Neuronal stem cell (in vitro differentiated cells): ENCODE measurements around the gene CYP19A1.

Experiments used
- DNase-seq: peaks from one replicate; pipeline ENCODE4 v3.0.0-alpha.2; 2013; ENCODE audit warnings: low spot score
- H2AFZ ChIP-seq: one replicate; pipeline ENCODE4 v1.6.1; 2013; ENCODE audit warnings: mild to moderate bottlenecking, low read length, inconsistent platforms
- H2AK5ac ChIP-seq: 2 replicates; pipeline ENCODE4 v1.6.1; 2013; ENCODE audit warnings: low read depth, mild to moderate bottlenecking, inconsistent platforms, low read length, moderate library complexity, mixed read lengths
- H2BK120ac ChIP-seq: 2 replicates; pipeline ENCODE4 v1.6.1; 2013; ENCODE audit warnings: low read depth, mild to moderate bottlenecking, inconsistent platforms, low read length, moderate library complexity, mixed read lengths
- H2BK12ac ChIP-seq: one replicate; pipeline ENCODE4 v1.6.1; 2013; ENCODE audit warnings: low read length, inconsistent platforms
- H2BK15ac ChIP-seq: 2 replicates; pipeline ENCODE4 v1.6.1; 2013; ENCODE audit warnings: mild to moderate bottlenecking, low read length, inconsistent platforms, mixed read lengths
- H2BK5ac ChIP-seq: one replicate; pipeline ENCODE4 v1.6.1; 2013; ENCODE audit warnings: inconsistent platforms, mild to moderate bottlenecking, low read length, moderate library complexity
- H3K14ac ChIP-seq: one replicate; pipeline ENCODE4 v1.6.1; 2013; ENCODE audit warnings: low read length, inconsistent platforms
- H3K18ac ChIP-seq: 2 replicates; pipeline ENCODE4 v1.6.1; 2013; ENCODE audit warnings: low read length, inconsistent platforms
- H3K23ac ChIP-seq: 2 replicates; pipeline ENCODE4 v1.6.1; 2013; ENCODE audit warnings: low read depth, mild to moderate bottlenecking, mixed read lengths, low read length, inconsistent platforms; ENCODE audit not compliant: poor library complexity
- H3K27ac ChIP-seq: replicated peaks from 3 replicates; pipeline ENCODE4 v1.5.1; 2013; ENCODE audit warnings: low read length, inconsistent platforms
- H3K27me3 ChIP-seq, 3 experiments: 2 replicates each; pipeline ENCODE4 v1.6.1; 2013; ENCODE audit warnings: low read length in 3 of 3, mild to moderate bottlenecking in 2 of 3, inconsistent platforms in 1 of 3, low read depth in 1 of 3, mixed read lengths in 1 of 3, moderate library complexity in 1 of 3; ENCODE audit not compliant: control insufficient read depth in 3 of 3, insufficient read depth in 3 of 3
- H3K36me3 ChIP-seq, 2 donors: replicated peaks in 1 of 2; 2 replicates each; pipeline ENCODE4 v1.6.1; 2013; ENCODE audit warnings: low read length in 2 of 2; ENCODE audit not compliant: control insufficient read depth in 2 of 2, insufficient read depth in 2 of 2
- H3K4ac ChIP-seq: 2 replicates; pipeline ENCODE4 v1.6.1; 2013; ENCODE audit warnings: inconsistent platforms, mild to moderate bottlenecking, low read length, moderate library complexity
- H3K4me1 ChIP-seq, 2 donors: 1 replicate in 1 of 2; 2 replicates in 1 of 2; pipeline ENCODE4 v1.6.1; 2013; ENCODE audit warnings: low read length in 2 of 2, low read depth in 1 of 2; ENCODE audit not compliant: control insufficient read depth in 2 of 2, insufficient read depth in 1 of 2
- H3K4me2 ChIP-seq: one replicate; pipeline ENCODE4 v1.6.1; 2013; ENCODE audit warnings: mild to moderate bottlenecking, low read length, inconsistent platforms; ENCODE audit not compliant: insufficient read depth, poor library complexity, severe bottlenecking
- H3K4me3 ChIP-seq, 2 donors: 2 replicates each; pipeline ENCODE4 v1.5.1; 2013; ENCODE audit warnings: low read length in 2 of 2, mild to moderate bottlenecking in 2 of 2, inconsistent platforms in 1 of 2, moderate library complexity in 1 of 2
- H3K79me1 ChIP-seq: one replicate; pipeline ENCODE4 v1.6.1; 2013; ENCODE audit warnings: low read depth, mild to moderate bottlenecking, inconsistent platforms, low read length, moderate library complexity
- H3K9ac ChIP-seq: one replicate; pipeline ENCODE4 v1.6.1; 2013; ENCODE audit warnings: mild to moderate bottlenecking, low read depth, low read length, inconsistent platforms; ENCODE audit not compliant: poor library complexity
- H3K9me3 ChIP-seq, 2 donors: replicated peaks in 1 of 2; 2 replicates each; pipeline versions ENCODE3 to v1.6.1; 2013; ENCODE audit warnings: low read length in 2 of 2, mild to moderate bottlenecking in 2 of 2, inconsistent platforms in 1 of 2, low read depth in 1 of 2, mixed read lengths in 1 of 2, moderate library complexity in 1 of 2; ENCODE audit not compliant: control insufficient read depth in 2 of 2, insufficient read depth in 1 of 2
- H4K8ac ChIP-seq: one replicate; pipeline ENCODE4 v1.6.1; 2013; ENCODE audit warnings: low read depth, mild to moderate bottlenecking, inconsistent platforms, low read length, moderate library complexity
- H4K91ac ChIP-seq: one replicate; pipeline ENCODE4 v1.6.1; 2013; ENCODE audit warnings: low read length, low read depth, mild to moderate bottlenecking, inconsistent platforms; ENCODE audit not compliant: poor library complexity
- WGBS, 2 donors: extraction: QIAGEN DNeasy Blood & Tissue Kit; methylation state at CpG; one replicate each; pipeline ENCODE4 v1.1.7; 2013; ENCODE audit warnings: missing lambda C conversion rate in 2 of 2, mixed read lengths in 1 of 2; ENCODE audit not compliant: insufficient read length in 2 of 2, insufficient replicate concordance in 1 of 2; ENCODE audit errors: extremely low coverage in 2 of 2; 5-methylcytosine and 5-hydroxymethylcytosine counted together

Gene CYP19A1

DNA sequence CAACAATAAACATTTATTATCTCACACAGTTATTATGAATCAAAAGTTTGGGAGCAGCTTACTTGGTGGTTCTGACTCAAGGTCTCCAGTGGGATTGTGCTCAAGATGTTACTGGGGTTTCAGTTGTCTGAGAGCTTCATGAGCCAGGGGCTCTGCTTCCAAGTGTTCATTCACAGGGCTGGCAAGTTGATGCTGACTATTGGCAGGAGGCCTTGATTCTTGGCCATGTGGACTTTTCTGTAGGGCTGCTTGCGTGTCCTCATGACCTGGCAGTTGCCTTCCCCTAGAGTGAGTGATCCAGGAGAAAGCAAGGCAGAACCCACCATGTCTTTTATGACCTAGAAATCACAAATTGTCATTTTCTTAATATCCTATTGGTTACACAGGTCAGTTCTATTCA, 156.5 kb downstream of the CYP19A1 start:
- H2BK5ac ChIP-seq: no peak overlapping the region
- H3K18ac ChIP-seq: no peak overlapping the region
- WGBS, 2 donors: no CpG with 5 or more reads among the region's 1 CpG
- H2BK12ac ChIP-seq: no peak overlapping the region
- H3K4me1 ChIP-seq: no peaks in the 10 kb centered on the region
- H3K27me3 ChIP-seq: peaks cover 0 to 2% (median 0%) of the 10 kb centered on the region in 3 experiments
- H2AFZ ChIP-seq: no peak overlapping the region
- H4K91ac ChIP-seq: no peak overlapping the region
- H2BK15ac ChIP-seq: no peak overlapping the region
- no peaks in the 10 kb centered on the region for H3K36me3 ChIP-seq
- no peak overlapping the region for H3K23ac ChIP-seq
- no peak overlapping the region for H3K4ac ChIP-seq
- no peaks in the 10 kb centered on the region for H3K79me1 ChIP-seq
- H3K14ac ChIP-seq: no peak overlapping the region
- no peak overlapping the region for H4K8ac ChIP-seq
- H2BK120ac ChIP-seq: no peak overlapping the region
- no peak overlapping the region for H3K4me3 ChIP-seq
- DNase-seq: no peak
- no peaks in the 10 kb centered on the region for H3K9me3 ChIP-seq
- H3K4me2 ChIP-seq: no peak overlapping the region
- no peak overlapping the region for H2AK5ac ChIP-seq
- H3K9ac ChIP-seq: no peak overlapping the region
- no peak overlapping the region for H3K27ac ChIP-seq

DNA sequence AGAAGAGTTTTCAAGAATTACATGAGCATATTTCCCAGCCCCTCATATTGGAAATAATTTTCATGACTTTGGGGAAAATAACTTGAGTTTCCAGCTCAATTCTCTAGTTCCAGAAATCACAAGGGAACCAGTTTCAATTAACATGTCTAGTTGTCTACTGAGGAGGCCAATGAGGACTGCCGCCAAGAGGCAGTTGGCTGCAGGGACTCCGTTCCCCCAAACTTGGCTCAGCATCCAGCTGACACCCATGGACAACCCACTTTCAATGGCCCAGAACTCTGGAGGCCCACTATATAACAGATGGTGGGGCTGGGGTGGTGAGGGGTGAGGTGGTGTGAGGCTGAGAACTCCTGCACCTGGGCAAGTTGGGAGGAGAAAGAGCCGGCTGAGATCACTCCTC, 157.2 kb downstream of the CYP19A1 start:
- Histone ChIP-seq H3K18ac (no peak overlapping the region), H4K8ac (no peak overlapping the region), H2BK12ac (no peak overlapping the region), H3K4me1 (no peaks in the 10 kb centered on the region), H2AFZ (no peak overlapping the region), H3K4me3 (no peak overlapping the region), H3K23ac (peak overlapping the region; percentile 17), H3K9ac (no peak overlapping the region), H3K4ac (no peak overlapping the region), H3K27me3 (peaks cover 0 to 2% (median 0%) of the 10 kb centered on the region in 3 experiments), H4K91ac (no peak overlapping the region), H2BK5ac (no peak overlapping the region), H3K4me2 (no peak overlapping the region), H3K27ac (no peak overlapping the region), H3K14ac (no peak overlapping the region), H3K9me3 (no peaks in the 10 kb centered on the region), H3K36me3 (no peaks in the 10 kb centered on the region), H2BK120ac (no peak overlapping the region), H3K79me1 (no peaks in the 10 kb centered on the region), H2BK15ac (no peak overlapping the region), H2AK5ac (no peak overlapping the region)
- no peak for DNase-seq
- no CpG with 5 or more reads among the region's 3 CpGs for WGBS, 2 donors

DNA sequence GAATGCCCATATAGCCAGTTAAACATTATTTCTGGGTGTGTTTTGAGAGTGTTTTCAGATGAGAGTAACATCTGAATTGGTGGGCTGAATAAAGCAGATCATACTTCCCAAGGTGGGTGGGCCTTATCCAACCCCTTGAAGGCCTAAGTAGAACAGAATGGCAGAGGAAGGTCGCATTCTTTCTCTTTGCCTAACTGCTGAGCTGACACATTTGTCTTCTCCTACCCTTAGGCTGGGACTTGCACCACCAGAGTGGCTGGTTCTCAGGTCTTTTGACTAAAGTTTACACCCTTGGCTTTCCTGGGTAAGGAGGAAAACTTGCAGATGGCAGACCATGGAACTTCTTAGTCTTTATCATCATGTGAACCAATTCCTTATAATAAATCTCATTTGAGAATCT, 157.9 kb downstream of the CYP19A1 start:
- Histone ChIP-seq H2BK5ac (no peak overlapping the region), H3K9me3 (no peaks in the 10 kb centered on the region), H3K18ac (no peak overlapping the region), H3K79me1 (no peaks in the 10 kb centered on the region), H3K23ac (no peak overlapping the region), H2AK5ac (no peak overlapping the region), H2BK12ac (no peak overlapping the region), H3K9ac (no peak overlapping the region), H2AFZ (no peak overlapping the region), H3K4me2 (no peak overlapping the region), H3K4me1 (no peaks in the 10 kb centered on the region), H2BK120ac (no peak overlapping the region), H3K4me3 (no peak overlapping the region), H3K27ac (no peak overlapping the region), H3K27me3 (peaks cover 0 to 2% (median 0%) of the 10 kb centered on the region in 3 experiments), H3K4ac (no peak overlapping the region), H3K14ac (no peak overlapping the region), H2BK15ac (no peak overlapping the region), H4K91ac (no peak overlapping the region), H4K8ac (no peak overlapping the region), H3K36me3 (no peaks in the 10 kb centered on the region)
- no CpG with 5 or more reads among the region's 1 CpG for WGBS, 2 donors
- DNase-seq: no peak

DNA sequence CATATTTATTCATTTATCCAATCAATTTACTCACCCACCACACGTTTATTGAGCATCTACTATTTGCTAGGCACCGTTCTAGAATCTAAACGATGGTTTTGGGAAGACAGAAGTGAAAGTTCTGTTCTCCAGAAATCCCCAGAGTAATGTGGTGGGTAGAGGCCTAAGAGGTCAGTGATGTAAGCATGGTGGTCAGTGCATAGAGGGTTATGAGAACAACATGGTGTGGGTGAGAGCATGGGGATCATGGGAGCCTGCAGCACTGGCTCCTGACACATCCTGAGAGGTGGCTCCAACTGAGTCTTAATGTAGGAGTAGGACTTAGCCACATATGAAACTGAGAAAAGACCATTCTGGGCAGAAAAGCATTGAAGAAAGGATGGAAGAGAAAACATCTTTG, 158.4 kb downstream of the CYP19A1 start:
- H3K4me1 ChIP-seq: no peaks in the 10 kb centered on the region
- H3K9me3 ChIP-seq: no peaks in the 10 kb centered on the region
- no peak overlapping the region for H3K4ac ChIP-seq
- no peak overlapping the region for H3K27ac ChIP-seq
- no peak overlapping the region for H2AFZ ChIP-seq
- no peak overlapping the region for H3K14ac ChIP-seq
- DNase-seq: no peak
- no peaks in the 10 kb centered on the region for H3K36me3 ChIP-seq
- H3K18ac ChIP-seq: no peak overlapping the region
- no peak overlapping the region for H4K8ac ChIP-seq
- no peak overlapping the region for H3K4me3 ChIP-seq
- H3K79me1 ChIP-seq: no peaks in the 10 kb centered on the region
- H3K23ac ChIP-seq: no peak overlapping the region
- H2BK120ac ChIP-seq: no peak overlapping the region
- no peak overlapping the region for H3K9ac ChIP-seq
- H3K27me3 ChIP-seq: peaks cover 0 to 2% (median 0%) of the 10 kb centered on the region in 3 experiments
- WGBS, 2 donors: no CpG with 5 or more reads among the region's 3 CpGs
- H2BK15ac ChIP-seq: no peak overlapping the region
- H2BK12ac ChIP-seq: no peak overlapping the region
- H4K91ac ChIP-seq: no peak overlapping the region
- no peak overlapping the region for H3K4me2 ChIP-seq
- no peak overlapping the region for H2AK5ac ChIP-seq
- no peak overlapping the region for H2BK5ac ChIP-seq
